Activated naive CD8-positive, alpha-beta T cell treated with anti-CD3 and anti-CD28 coated beads, Interleukin-2, amount 50 U/mL, for 24 hours (primary cell): ENCODE data around the gene SLC46A1.
A peak's percentile ranks its signal among the peaks of the same experiment; 100 is the strongest.
"Not testable (repeated sequence)": the region's sequence is repeated elsewhere in the genome, so short reads cannot be mapped to it uniquely, and the experiment has no call there.

Experiments
- ATAC-seq: fragments of 150-1000 bp; cut with Tn5 transposase; one replicate; pipeline ENCODE4 v1.10.0; 2021
- DNase-seq: peaks from one replicate; pipeline ENCODE4 v3.0.0; 2021
- H3K27ac Mint-ChIP-seq: one replicate; pipeline ENCODE4 v1.8.0; 2021; ENCODE audit warnings: mild to moderate bottlenecking, mixed read lengths
- H3K27me3 Mint-ChIP-seq: one replicate; pipeline ENCODE4 v1.8.0; 2021; ENCODE audit warnings: mixed read lengths
- H3K36me3 Mint-ChIP-seq: one replicate; pipeline ENCODE4 v1.8.0; 2021; ENCODE audit warnings: low read depth, mixed read lengths
- H3K4me1 Mint-ChIP-seq: one replicate; pipeline ENCODE4 v1.8.0; 2021; ENCODE audit warnings: mixed read lengths
- H3K4me3 Mint-ChIP-seq: one replicate; pipeline ENCODE4 v1.8.0; 2021; ENCODE audit warnings: mild to moderate bottlenecking, moderate library complexity, mixed read lengths
- H3K9me3 Mint-ChIP-seq: one replicate; pipeline ENCODE4 v1.8.0; 2021; ENCODE audit warnings: mixed read lengths

The SLC46A1 gene

GRCh38 chr17:28405632-28406472, at the start of gene SLC46A1:
Gene SLC46A1 (minus strand): TSS chr17:28406212. CDS start chr17:28406114, 98 bp downstream.
- H3K9me3 Mint-ChIP-seq = no peaks in the 10 kb centered on the region
- H3K27me3 Mint-ChIP-seq = peaks cover 3% of the 10 kb centered on the region
- peak within 1 kb of the TSS; percentile 71 for H3K27ac Mint-ChIP-seq
- H3K4me3 Mint-ChIP-seq = peak within 1 kb of the TSS; percentile 80
- no peaks in the 10 kb centered on the region for H3K36me3 Mint-ChIP-seq
- peaks cover 12% of the 10 kb centered on the region for H3K4me1 Mint-ChIP-seq
- DNase-seq (peak; percentile 83), ATAC-seq (peak; percentile 86)

DNA sequence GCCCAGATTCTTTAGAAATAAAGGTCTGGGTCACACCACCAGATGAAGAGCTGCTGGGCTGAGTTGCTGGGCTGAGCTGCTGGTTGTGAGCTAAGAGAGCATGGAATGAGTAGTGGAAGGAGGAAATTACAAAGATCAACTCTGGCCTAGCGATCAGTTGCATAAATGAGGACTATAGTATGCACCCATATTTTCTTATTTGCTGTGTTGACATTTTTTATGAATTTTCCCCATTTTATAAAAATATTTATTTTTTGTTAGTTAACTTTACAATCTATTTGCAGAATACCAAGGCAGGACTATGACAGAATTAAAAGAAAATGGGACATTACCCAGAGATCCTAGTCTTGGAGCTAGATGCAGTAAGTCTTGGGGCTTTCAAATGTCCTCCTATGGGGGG, 43.8 kb upstream of the SLC46A1 start:
- no peak for DNase-seq
- H3K27ac Mint-ChIP-seq = no peak overlapping the region
- H3K27me3 Mint-ChIP-seq = peaks cover 6% of the 10 kb centered on the region
- no peaks in the 10 kb centered on the region for H3K36me3 Mint-ChIP-seq
- peaks cover 5% of the 10 kb centered on the region for H3K9me3 Mint-ChIP-seq
- no peak for ATAC-seq
- no peaks in the 10 kb centered on the region for H3K4me1 Mint-ChIP-seq
- H3K4me3 Mint-ChIP-seq = no peak overlapping the region

DNA sequence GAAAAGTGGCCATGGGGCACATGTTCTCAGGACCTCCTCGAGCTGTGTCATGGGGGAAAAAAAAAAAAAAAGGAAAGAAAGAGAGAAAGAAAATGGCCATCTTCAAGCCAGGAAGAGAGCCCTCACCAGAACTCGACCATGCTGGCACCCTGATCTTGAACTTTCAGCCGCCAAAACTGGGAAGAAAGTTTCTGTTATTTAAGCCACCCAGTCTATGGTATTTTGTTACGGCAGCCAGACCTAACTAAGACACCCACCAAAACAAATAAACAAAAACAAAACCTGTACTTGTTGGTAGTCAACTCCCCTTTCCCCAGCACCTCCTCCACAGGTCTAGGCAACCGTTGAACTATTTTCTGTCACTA, 41.4 kb upstream of the SLC46A1 start:
- no peaks in the 10 kb centered on the region for H3K36me3 Mint-ChIP-seq
- peaks cover 11% of the 10 kb centered on the region for H3K27me3 Mint-ChIP-seq
- no peak overlapping the region for H3K4me3 Mint-ChIP-seq
- H3K9me3 Mint-ChIP-seq = peaks cover 5% of the 10 kb centered on the region
- no peak for DNase-seq
- no peaks in the 10 kb centered on the region for H3K4me1 Mint-ChIP-seq
- no peak overlapping the region for H3K27ac Mint-ChIP-seq
- no peak for ATAC-seq

DNA sequence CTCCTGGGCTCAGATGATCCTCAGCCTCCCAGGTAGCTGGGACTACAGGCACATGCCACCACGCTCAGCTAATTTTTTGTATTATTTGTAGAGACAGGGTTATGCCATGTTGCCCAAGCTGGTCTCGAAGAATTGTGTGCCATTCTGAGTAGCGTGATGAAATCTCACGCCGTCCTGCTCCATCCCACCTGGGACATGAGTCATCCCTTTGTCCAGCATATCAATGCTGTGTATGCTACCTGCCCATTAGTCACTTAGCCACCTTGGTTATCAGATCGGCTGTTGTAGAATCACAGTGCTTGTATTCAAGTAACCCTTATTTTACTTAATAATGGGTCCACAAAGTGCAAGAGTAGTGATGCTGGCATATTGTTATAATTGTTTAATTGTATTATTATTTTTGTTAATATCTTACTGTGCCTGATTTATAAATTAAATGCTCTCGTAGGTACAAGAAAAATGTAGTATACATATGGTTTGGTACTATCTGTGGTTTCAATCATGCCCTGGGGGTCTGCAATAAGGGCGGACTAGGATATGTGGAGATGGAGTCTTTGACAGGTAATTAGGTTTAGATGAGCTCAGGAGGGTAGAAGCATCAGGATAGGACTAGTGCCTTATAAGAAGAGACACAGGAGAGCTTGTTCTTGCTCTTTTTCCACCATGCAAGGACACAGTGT, 40.8 kb upstream of the SLC46A1 start:
- Mint-ChIP-seq H3K4me3 (no peak overlapping the region), H3K36me3 (no peaks in the 10 kb centered on the region), H3K27ac (no peak overlapping the region), H3K9me3 (peaks cover 5% of the 10 kb centered on the region), H3K27me3 (peaks cover 11% of the 10 kb centered on the region), H3K4me1 (no peaks in the 10 kb centered on the region)
- DNase-seq (no peak), ATAC-seq (no peak)

DNA sequence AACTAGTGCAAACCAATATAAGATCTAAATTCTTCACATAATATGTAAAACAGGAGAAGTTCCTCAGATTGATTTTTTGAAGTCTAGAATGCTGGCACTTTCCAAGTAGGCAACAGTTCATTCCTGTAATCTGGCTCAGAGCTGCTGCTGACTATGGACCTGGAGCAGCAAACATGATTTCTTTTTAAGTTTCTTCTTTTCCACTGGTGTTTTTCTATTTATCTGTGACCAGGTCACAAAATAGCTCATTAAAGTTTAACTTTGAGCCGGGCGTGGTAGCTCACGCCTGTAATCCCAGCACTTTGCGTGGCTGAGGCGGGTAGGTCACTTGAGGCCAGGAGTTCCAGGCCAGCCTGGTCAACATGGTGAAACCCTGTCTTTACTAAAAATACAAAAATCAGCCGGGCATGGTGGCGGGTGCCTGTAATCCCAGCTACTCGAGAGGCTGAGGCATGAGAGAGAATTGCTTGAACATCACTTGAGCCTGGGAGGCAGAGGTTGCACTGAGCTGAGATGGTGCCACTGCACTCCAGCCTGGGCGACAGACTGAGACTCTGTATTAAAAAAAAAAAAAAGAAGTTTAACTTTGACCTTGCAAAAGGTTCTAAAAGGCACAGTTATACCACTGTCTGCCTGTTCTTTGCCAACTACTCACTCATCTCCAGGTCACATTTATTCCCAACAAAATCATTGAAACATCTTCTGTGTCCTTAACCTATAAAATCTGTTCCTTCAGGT, 38.1 kb upstream of the SLC46A1 start:
- no peaks in the 10 kb centered on the region for H3K4me1 Mint-ChIP-seq
- no peaks in the 10 kb centered on the region for H3K9me3 Mint-ChIP-seq
- H3K36me3 Mint-ChIP-seq = no peaks in the 10 kb centered on the region
- no peak for DNase-seq
- no peak overlapping the region for H3K4me3 Mint-ChIP-seq
- no peak for ATAC-seq
- H3K27ac Mint-ChIP-seq = no peak overlapping the region
- peaks cover 12% of the 10 kb centered on the region for H3K27me3 Mint-ChIP-seq

GRCh38 chr17:28434326-28434725, 28.3 kb upstream of the SLC46A1 start:
- H3K4me3 Mint-ChIP-seq, DNase-seq, H3K36me3 Mint-ChIP-seq, H3K4me1 Mint-ChIP-seq, H3K27ac Mint-ChIP-seq, H3K9me3 Mint-ChIP-seq, ATAC-seq: not testable (repeated sequence)
- peaks cover 14% of the 10 kb centered on the region for H3K27me3 Mint-ChIP-seq

DNA sequence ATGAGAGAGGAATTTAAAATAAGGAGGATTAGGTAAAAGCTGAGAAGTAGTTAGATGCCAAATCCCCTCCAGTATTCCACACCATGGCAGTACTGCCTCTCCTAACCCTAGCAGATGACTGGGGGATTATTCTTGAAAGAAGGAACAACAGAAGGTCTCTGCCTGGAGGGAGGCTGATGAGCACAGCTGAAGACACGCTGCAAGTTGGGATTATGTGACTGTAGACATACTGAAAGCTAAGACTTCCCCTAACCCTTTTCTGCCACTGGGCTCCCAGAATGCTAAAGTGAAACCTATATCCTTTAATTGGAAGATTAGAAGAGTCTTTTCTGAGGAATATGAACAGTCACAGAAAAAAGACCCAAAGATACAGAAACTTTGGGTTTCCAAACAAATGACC, 27.7 kb upstream of the SLC46A1 start:
- DNase-seq = no peak
- no peaks in the 10 kb centered on the region for H3K36me3 Mint-ChIP-seq
- H3K4me1 Mint-ChIP-seq = no peaks in the 10 kb centered on the region
- ATAC-seq = no peak
- no peak overlapping the region for H3K27ac Mint-ChIP-seq
- H3K9me3 Mint-ChIP-seq = no peaks in the 10 kb centered on the region
- peaks cover 12% of the 10 kb centered on the region for H3K27me3 Mint-ChIP-seq
- H3K4me3 Mint-ChIP-seq = no peak overlapping the region

- ATAC-seq, H3K9me3 Mint-ChIP-seq, H3K4me1 Mint-ChIP-seq, DNase-seq, H3K36me3 Mint-ChIP-seq, H3K27ac Mint-ChIP-seq, H3K4me3 Mint-ChIP-seq, H3K27me3 Mint-ChIP-seq: not testable (repeated sequence)
These were observed 22.0 kb upstream of the SLC46A1 start for GRCh38 chr17:28427982-28428381.

DNA sequence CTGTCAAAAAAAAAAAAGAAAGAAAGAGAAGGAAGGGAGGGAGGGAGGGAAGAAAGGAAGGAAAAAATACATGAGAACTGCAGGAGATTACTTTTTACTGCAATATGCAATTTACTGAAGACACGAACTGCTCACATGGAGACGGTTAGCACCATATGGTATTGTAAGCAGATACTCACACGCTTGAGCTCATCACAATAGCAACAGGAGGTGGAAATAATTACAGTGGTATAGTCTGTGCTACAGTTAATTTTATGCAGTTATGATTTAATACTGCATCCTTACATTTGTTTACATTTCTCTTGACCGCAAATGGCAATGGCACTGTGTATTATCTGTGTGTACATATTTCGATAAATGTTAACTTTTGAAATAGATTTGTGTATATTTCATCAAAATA, 21.4 kb upstream of the SLC46A1 start:
- no peak overlapping the region for H3K4me3 Mint-ChIP-seq
- H3K4me1 Mint-ChIP-seq = no peaks in the 10 kb centered on the region
- H3K27ac Mint-ChIP-seq = no peak overlapping the region
- ATAC-seq (no peak), DNase-seq (no peak)
- no peaks in the 10 kb centered on the region for H3K36me3 Mint-ChIP-seq
- no peaks in the 10 kb centered on the region for H3K27me3 Mint-ChIP-seq
- H3K9me3 Mint-ChIP-seq = no peaks in the 10 kb centered on the region

DNA sequence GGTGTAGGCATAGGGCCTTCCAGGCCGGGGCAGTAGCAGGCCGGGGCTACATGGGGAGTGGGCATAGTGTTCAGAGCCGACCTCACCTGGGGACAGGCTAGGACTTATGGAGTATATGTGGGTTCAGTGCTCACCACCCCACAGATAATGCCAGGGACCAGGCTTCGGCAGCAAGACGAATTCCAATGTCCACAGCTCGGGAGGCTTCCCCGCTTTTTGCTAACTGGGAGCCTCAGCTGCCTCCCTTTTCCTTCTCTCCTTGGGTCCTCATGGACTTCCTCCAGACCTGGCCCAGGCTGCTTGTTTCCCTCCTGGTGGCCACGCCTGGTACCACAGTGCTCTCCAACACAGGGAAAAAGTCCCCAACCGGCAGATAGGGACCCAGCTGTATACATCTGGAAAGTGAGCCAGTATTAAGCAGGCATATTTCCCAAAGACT, 20.1 kb upstream of the SLC46A1 start:
- no peaks in the 10 kb centered on the region for H3K9me3 Mint-ChIP-seq
- no peaks in the 10 kb centered on the region for H3K27me3 Mint-ChIP-seq
- DNase-seq (no peak), ATAC-seq (no peak)
- no peaks in the 10 kb centered on the region for H3K4me1 Mint-ChIP-seq
- H3K4me3 Mint-ChIP-seq = no peak overlapping the region
- no peak overlapping the region for H3K27ac Mint-ChIP-seq
- H3K36me3 Mint-ChIP-seq = no peaks in the 10 kb centered on the region

- ATAC-seq = no peak
- Mint-ChIP-seq H3K27ac (no peak overlapping the region), H3K4me1 (no peaks in the 10 kb centered on the region), H3K4me3 (no peak overlapping the region), H3K27me3 (no peaks in the 10 kb centered on the region), H3K9me3 (no peaks in the 10 kb centered on the region), H3K36me3 (no peaks in the 10 kb centered on the region)
- no peak for DNase-seq
These were observed 19.2 kb upstream of the SLC46A1 start for GRCh38 chr17:28425206-28425605.

DNA sequence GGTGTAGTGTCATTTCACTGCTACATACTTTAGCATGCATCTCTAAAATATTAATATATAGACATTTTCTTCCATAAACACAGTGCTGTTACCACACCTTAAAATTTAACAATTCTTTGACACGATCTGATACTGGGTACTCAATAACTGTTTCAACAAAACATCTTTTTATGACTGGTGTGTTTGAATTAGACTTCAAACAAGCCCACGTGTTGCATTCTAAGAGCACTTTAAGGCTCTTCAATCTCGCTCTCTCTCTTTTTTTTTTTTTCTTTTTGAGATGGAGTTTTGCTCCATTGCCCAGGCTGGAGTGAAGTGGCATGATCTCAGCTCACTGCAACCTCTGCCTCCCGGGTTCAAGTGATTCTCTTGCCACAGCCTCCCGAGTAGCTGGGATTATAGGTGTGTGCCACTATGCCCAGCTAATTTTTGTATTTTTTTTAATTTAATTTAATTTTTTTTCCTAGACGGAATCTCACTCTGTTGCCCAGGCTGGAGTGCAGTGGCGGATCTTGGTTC, 15.8 kb upstream of the SLC46A1 start:
- Mint-ChIP-seq H3K36me3 (no peaks in the 10 kb centered on the region), H3K9me3 (no peaks in the 10 kb centered on the region), H3K4me1 (no peaks in the 10 kb centered on the region), H3K4me3 (no peak overlapping the region), H3K27ac (no peak overlapping the region), H3K27me3 (no peaks in the 10 kb centered on the region)
- DNase-seq = no peak
- no peak for ATAC-seq

DNA sequence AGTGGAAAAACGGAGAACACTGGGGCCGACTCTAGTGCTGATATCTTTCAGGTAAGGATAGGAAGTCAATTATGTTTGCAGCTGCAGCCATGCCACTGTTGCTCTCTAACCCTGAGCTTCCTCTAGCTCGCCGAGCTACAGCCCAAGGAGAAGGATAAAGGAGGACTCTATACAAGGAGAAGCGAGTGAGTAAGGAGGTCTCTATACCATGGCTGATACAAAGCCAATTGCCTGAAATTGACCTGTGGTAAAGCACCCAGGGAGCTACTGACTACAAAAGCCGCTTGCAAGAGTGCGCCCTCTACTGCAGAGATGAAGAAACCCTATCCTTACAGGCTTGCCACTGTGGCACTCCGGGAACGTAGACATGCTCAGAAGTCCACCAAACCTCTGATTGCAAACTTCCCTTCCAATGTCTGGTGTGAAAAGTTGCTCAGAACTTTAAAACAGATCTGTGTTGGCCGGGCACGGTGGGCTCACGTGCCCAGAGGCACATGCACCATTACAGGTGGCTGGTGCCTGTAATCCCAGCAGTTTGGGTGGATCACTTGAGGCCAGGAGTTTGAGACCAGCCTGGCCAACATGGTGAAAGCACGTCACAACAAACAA, 10.8 kb upstream of the SLC46A1 start:
- DNase-seq (peak; percentile 55), ATAC-seq (peak; percentile 97)
- no peak overlapping the region for H3K27ac Mint-ChIP-seq
- H3K4me3 Mint-ChIP-seq = no peak overlapping the region
- H3K4me1 Mint-ChIP-seq = peaks cover 3% of the 10 kb centered on the region
- peaks cover 12% of the 10 kb centered on the region for H3K27me3 Mint-ChIP-seq
- no peaks in the 10 kb centered on the region for H3K36me3 Mint-ChIP-seq
- H3K9me3 Mint-ChIP-seq = no peaks in the 10 kb centered on the region

- no peak for DNase-seq
- peaks cover 12% of the 10 kb centered on the region for H3K27me3 Mint-ChIP-seq
- no peak overlapping the region for H3K4me3 Mint-ChIP-seq
- no peaks in the 10 kb centered on the region for H3K9me3 Mint-ChIP-seq
- no peaks in the 10 kb centered on the region for H3K36me3 Mint-ChIP-seq
- ATAC-seq = no peak
- no peak overlapping the region for H3K27ac Mint-ChIP-seq
- H3K4me1 Mint-ChIP-seq = peaks cover 3% of the 10 kb centered on the region
These were observed 9.9 kb upstream of the SLC46A1 start for GRCh38 chr17:28415886-28416285.
